SU-DHL-6 (cell line): ENCODE data around the gene ITPR2.

Source experiments
- H2AFZ ChIP-seq: fragments of 200-600 bp; sonication (generic); 2 replicates; pipeline ENCODE4 v1.6.1; 2014; ENCODE audit warnings: low read depth, mild to moderate bottlenecking, moderate library complexity, mixed read lengths, antibody characterized with exemption, low read length; ENCODE audit not compliant: severe bottlenecking
- H3F3A ChIP-seq: fragments of 200-600 bp; shearing (Covaris generic); 2 replicates; pipeline ENCODE4 v1.6.0; 2016; ENCODE audit warnings: antibody characterized with exemption, mild to moderate bottlenecking; ENCODE audit not compliant: insufficient read depth
- H3K27ac ChIP-seq: fragments of 200-600 bp; sonication (generic); 2 replicates; pipeline ENCODE4 v1.5.1; 2016; ENCODE audit warnings: low read depth, mild to moderate bottlenecking, low read length, moderate library complexity, mixed read lengths
- H3K27me3 ChIP-seq: fragments of 200-600 bp; sonication (generic), shearing (Covaris generic); 2 replicates; pipeline ENCODE4 v1.6.0; 2014; ENCODE audit warnings: mild to moderate bottlenecking, low read length
- H3K36me3 ChIP-seq: fragments of 200-600 bp; sonication (generic); 2 replicates; pipeline ENCODE4 v1.6.1; 2014; ENCODE audit warnings: mild to moderate bottlenecking, low read length, mixed read lengths
- H3K4me2 ChIP-seq: fragments of 300-600, 200-600 bp; shearing (Covaris generic), sonication (generic); 2 replicates; pipeline ENCODE4 v1.6.0; 2014; ENCODE audit warnings: low read length, low read depth, mild to moderate bottlenecking; ENCODE audit not compliant: poor library complexity, severe bottlenecking
- H3K4me3 ChIP-seq: fragments of 200-600 bp; sonication (generic); 2 replicates; pipeline ENCODE4 v1.5.1; 2014; ENCODE audit warnings: antibody characterized with exemption, low read length, mild to moderate bottlenecking, mixed read lengths; ENCODE audit not compliant: insufficient read depth, poor library complexity, severe bottlenecking
- H3K79me2 ChIP-seq: fragments of 200-600 bp; sonication (generic); 2 replicates; pipeline ENCODE4 v1.6.1; 2014; ENCODE audit warnings: mild to moderate bottlenecking, low read length, moderate library complexity; ENCODE audit not compliant: insufficient read depth
- H3K9ac ChIP-seq: fragments of 200-600 bp; sonication (generic); 2 replicates; pipeline ENCODE4 v1.7.0; 2014; ENCODE audit warnings: mild to moderate bottlenecking, low read length
- H3K9me2 ChIP-seq: fragments of 200-600 bp; sonication (generic); replicated peaks from 2 replicates; pipeline ENCODE4 v1.6.1; 2014; ENCODE audit warnings: low read length; ENCODE audit not compliant: insufficient read depth
- H3K9me3 ChIP-seq: fragments of 200-600 bp; sonication (generic); 2 replicates; pipeline ENCODE4 v1.6.1; 2014; ENCODE audit warnings: low read length, mixed read lengths; ENCODE audit not compliant: insufficient read depth
- H4K20me1 ChIP-seq: fragments of 200-600 bp; sonication (generic); 2 replicates; pipeline ENCODE4 v1.6.1; 2014; ENCODE audit warnings: low read depth, mild to moderate bottlenecking, antibody characterized with exemption, low read length, moderate library complexity, mixed read lengths
- EZH2phosphoT487 ChIP-seq: fragments of 200-600 bp; sonication (generic), shearing (Covaris generic); conservative IDR thresholded peaks from 2 replicates; pipeline ENCODE4 v1.6.1; 2018; ENCODE audit warnings: mild to moderate bottlenecking, antibody characterized with exemption, low read length, moderate library complexity, mixed read lengths
- TF ChIP-seq, protein P1 (sequence below): fragments of 200-600 bp; sonication (generic); IDR thresholded peaks from one replicate; pipeline ENCODE4 v1.5.1; 2017; ENCODE audit warnings: antibody characterized with exemption, mild to moderate bottlenecking, low read length, moderate library complexity; ENCODE audit not compliant: insufficient read depth, poor library complexity, severe bottlenecking

The ITPR2 gene

DNA sequence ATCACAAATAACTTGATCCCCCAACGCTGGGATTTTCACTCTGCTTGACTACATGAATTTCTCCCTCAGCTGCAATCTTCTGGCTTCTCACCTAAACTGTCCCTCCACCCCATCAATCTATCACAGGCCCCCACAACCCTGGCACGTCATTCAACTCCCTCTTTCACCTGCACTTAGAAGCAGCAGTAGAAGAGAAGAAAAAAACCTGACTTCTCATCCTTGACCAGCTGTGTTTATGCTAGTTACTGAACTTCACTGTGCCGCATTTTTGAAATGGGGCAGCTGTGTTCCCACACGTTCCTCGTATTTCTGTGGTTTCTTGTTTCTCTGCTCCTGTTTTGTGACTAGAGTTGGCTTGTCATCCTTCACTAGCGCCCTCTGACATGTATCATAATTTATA, 35.0 kb downstream of the ITPR2 start:
- Histone ChIP-seq H3K27me3 (no peaks in the 10 kb centered on the region), H3K36me3 (no peaks in the 10 kb centered on the region), H3K9me2 (no peaks in the 10 kb centered on the region), H3K27ac (no peak overlapping the region), H3F3A (0 out of 2 replicates have a peak, but pooled peaks cover 6% of the 10 kb centered on the region), H3K9me3 (no peaks in the 10 kb centered on the region), H3K9ac (no peak overlapping the region), H3K79me2 (no peaks in the 10 kb centered on the region), H2AFZ (no peak overlapping the region), H4K20me1 (peaks cover 4% of the 10 kb centered on the region; the same call in 1 of the 2 replicates), H3K4me3 (no peak overlapping the region), H3K4me2 (no peak overlapping the region)
- TF ChIP-seq, protein P1, sequence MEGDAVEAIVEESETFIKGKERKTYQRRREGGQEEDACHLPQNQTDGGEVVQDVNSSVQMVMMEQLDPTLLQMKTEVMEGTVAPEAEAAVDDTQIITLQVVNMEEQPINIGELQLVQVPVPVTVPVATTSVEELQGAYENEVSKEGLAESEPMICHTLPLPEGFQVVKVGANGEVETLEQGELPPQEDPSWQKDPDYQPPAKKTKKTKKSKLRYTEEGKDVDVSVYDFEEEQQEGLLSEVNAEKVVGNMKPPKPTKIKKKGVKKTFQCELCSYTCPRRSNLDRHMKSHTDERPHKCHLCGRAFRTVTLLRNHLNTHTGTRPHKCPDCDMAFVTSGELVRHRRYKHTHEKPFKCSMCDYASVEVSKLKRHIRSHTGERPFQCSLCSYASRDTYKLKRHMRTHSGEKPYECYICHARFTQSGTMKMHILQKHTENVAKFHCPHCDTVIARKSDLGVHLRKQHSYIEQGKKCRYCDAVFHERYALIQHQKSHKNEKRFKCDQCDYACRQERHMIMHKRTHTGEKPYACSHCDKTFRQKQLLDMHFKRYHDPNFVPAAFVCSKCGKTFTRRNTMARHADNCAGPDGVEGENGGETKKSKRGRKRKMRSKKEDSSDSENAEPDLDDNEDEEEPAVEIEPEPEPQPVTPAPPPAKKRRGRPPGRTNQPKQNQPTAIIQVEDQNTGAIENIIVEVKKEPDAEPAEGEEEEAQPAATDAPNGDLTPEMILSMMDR: no peak
- TF ChIP-seq EZH2phosphoT487: no peak

DNA sequence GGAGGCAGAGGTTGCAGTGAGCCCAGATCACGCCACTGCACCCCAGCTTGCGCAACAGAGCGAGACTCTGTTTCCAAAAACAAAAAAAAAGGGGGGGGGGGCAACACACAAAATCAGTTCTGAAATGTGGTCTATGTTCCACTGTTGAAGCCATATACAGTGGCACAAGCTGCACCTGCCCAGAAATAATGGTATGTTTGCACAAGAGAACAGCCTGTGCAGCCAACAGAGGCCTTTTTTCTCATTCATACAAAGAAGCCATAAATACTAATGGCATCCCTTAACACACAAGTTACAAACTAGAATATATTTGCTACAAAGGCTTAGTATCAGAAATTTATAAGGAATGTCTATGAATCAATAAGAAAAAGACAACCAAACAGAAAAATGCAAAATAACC, 37.1 kb downstream of the ITPR2 start:
- H3K9me3 ChIP-seq: no peaks in the 10 kb centered on the region
- no peak overlapping the region for H2AFZ ChIP-seq
- no peak overlapping the region for H3K27ac ChIP-seq
- H3K9ac ChIP-seq: no peak overlapping the region
- no peak overlapping the region for H3K4me2 ChIP-seq
- H4K20me1 ChIP-seq: peaks cover 4% of the 10 kb centered on the region; the same call in 1 of the 2 replicates
- no peaks in the 10 kb centered on the region for H3K36me3 ChIP-seq
- no peaks in the 10 kb centered on the region for H3K9me2 ChIP-seq
- TF ChIP-seq EZH2phosphoT487: no peak
- TF ChIP-seq, protein P1: no peak
- no peaks in the 10 kb centered on the region for H3K27me3 ChIP-seq
- 0 out of 2 replicates have a peak, but pooled peaks cover 6% of the 10 kb centered on the region for H3F3A ChIP-seq
- no peaks in the 10 kb centered on the region for H3K79me2 ChIP-seq
- H3K4me3 ChIP-seq: no peak overlapping the region

DNA sequence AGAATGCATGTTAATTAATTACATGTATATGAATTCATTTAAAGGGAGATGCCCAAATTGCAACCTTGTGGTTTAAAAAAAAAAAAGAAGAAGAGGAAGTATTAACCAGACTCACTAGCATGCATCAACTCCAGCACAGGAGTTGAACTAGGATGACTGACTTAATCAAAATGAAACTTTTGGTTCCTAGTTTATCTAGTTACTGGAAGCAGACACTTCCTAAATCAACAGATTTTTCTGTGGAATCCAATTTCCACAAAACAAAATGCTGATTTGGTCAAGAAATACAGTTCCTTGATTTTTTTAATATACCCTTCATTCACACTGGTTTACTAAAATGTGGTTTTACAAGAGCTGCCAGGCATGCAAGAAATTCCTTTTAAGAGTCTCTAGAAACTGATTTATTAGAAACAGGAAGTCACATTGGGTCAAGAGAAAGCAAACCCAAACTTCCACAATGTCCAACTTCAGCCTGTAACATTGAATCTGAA, 41.6 kb downstream of the ITPR2 start:
- Histone ChIP-seq H3K4me3 (no peak overlapping the region), H2AFZ (no peak overlapping the region), H3K36me3 (no peaks in the 10 kb centered on the region), H3K9ac (no peak overlapping the region), H3K27me3 (no peaks in the 10 kb centered on the region), H3F3A (no peaks in the 10 kb centered on the region), H4K20me1 (0 out of 2 replicates have a peak, but pooled peaks cover 4% of the 10 kb centered on the region), H3K9me3 (no peaks in the 10 kb centered on the region), H3K9me2 (no peaks in the 10 kb centered on the region), H3K79me2 (no peaks in the 10 kb centered on the region), H3K4me2 (no peak overlapping the region), H3K27ac (no peak overlapping the region)
- TF ChIP-seq EZH2phosphoT487: no peak
- TF ChIP-seq, protein P1: no peak

DNA sequence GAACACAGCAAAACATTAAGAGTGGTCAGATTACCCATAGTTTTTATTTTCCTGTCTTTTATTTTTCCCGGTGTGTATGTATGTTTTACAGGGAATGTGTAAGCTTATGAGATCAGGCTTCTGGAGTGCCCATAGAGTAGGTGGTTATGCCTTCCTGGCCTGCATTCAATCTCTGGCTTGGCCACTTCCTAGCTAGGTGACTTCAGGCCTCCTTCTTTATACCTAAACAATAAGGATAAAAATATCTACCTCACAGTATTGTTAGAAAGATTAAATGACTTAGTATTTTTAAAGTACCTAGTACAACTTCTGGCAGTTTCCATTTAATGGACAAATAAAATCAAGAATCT, 42.4 kb downstream of the ITPR2 start:
- Histone ChIP-seq H3K4me3 (no peak overlapping the region), H3K9ac (no peak overlapping the region), H3K27ac (no peak overlapping the region), H3K4me2 (no peak overlapping the region), H3K9me3 (no peaks in the 10 kb centered on the region), H3K36me3 (no peaks in the 10 kb centered on the region), H3K79me2 (no peaks in the 10 kb centered on the region), H3K27me3 (no peaks in the 10 kb centered on the region), H2AFZ (no peak overlapping the region), H4K20me1 (0 out of 2 replicates have a peak, but pooled peaks cover 4% of the 10 kb centered on the region), H3F3A (no peaks in the 10 kb centered on the region), H3K9me2 (no peaks in the 10 kb centered on the region)
- TF ChIP-seq EZH2phosphoT487: no peak
- TF ChIP-seq, protein P1: no peak
